ENCODE data around the gene LKAAEAR1.
"Not testable (repeated sequence)": the region's sequence is repeated elsewhere in the genome, so short reads cannot be mapped to it uniquely, and the experiment has no call there.

LKAAEAR1 gene

GRCh38 chr20:64119681-64120341, 35.6 kb upstream of the LKAAEAR1 start:
- H3K4me3 ChIP-seq (ENCODE audit: low read length), result no peak overlapping the region
- DNase-seq (ENCODE audit: low read depth), result no peak
- no peak for TF ChIP-seq CTCF (conservative IDR thresholded peaks at IDR 0.05; ENCODE audit: low read depth, low read length)

- TF ChIP-seq CTCF (conservative IDR thresholded peaks at IDR 0.05; ENCODE audit: low read depth, low read length), result no peak
- no peak for DNase-seq (ENCODE audit: low read depth)
- no peak overlapping the region for H3K4me3 ChIP-seq (ENCODE audit: low read length)
These were observed 35.1 kb upstream of the LKAAEAR1 start for GRCh38 chr20:64119301-64119680.

GRCh38 chr20:64117432-64117777, 33.2 kb upstream of the LKAAEAR1 start:
- DNase-seq (ENCODE audit: low read depth), result not testable (repeated sequence)

GRCh38 chr20:64116541-64117431, 32.6 kb upstream of the LKAAEAR1 start:
- H3K4me3 ChIP-seq (ENCODE audit: low read length), result no peak overlapping the region
- DNase-seq (ENCODE audit: low read depth), result no peak
- no peak for TF ChIP-seq CTCF (conservative IDR thresholded peaks at IDR 0.05; ENCODE audit: low read depth, low read length)

More at GRCh38 chr20:64117432-64117777, 33.2 kb upstream of the LKAAEAR1 start:
- not testable (repeated sequence) for H3K4me3 ChIP-seq (ENCODE audit: low read length)

GRCh38 chr20:64116016-64116415, 31.8 kb upstream of the LKAAEAR1 start:
- H3K4me3 ChIP-seq (ENCODE audit: low read length), result no peak overlapping the region
- no peak for DNase-seq (ENCODE audit: low read depth)
- no peak for TF ChIP-seq CTCF (conservative IDR thresholded peaks at IDR 0.05; ENCODE audit: low read depth, low read length)

- no peak overlapping the region for H3K4me3 ChIP-seq (ENCODE audit: low read length)
- no peak for TF ChIP-seq CTCF (conservative IDR thresholded peaks at IDR 0.05; ENCODE audit: low read depth, low read length)
- no peak for DNase-seq (ENCODE audit: low read depth)
These were observed 31.1 kb upstream of the LKAAEAR1 start for GRCh38 chr20:64115171-64115911.

GRCh38 chr20:64114356-64114971, 30.3 kb upstream of the LKAAEAR1 start:
- TF ChIP-seq CTCF (conservative IDR thresholded peaks at IDR 0.05; ENCODE audit: low read depth, low read length), result no peak
- H3K4me3 ChIP-seq (ENCODE audit: low read length), result no peak overlapping the region
- DNase-seq (ENCODE audit: low read depth), result no peak
